ENCODE measurements around the gene MEPE.

DNA sequence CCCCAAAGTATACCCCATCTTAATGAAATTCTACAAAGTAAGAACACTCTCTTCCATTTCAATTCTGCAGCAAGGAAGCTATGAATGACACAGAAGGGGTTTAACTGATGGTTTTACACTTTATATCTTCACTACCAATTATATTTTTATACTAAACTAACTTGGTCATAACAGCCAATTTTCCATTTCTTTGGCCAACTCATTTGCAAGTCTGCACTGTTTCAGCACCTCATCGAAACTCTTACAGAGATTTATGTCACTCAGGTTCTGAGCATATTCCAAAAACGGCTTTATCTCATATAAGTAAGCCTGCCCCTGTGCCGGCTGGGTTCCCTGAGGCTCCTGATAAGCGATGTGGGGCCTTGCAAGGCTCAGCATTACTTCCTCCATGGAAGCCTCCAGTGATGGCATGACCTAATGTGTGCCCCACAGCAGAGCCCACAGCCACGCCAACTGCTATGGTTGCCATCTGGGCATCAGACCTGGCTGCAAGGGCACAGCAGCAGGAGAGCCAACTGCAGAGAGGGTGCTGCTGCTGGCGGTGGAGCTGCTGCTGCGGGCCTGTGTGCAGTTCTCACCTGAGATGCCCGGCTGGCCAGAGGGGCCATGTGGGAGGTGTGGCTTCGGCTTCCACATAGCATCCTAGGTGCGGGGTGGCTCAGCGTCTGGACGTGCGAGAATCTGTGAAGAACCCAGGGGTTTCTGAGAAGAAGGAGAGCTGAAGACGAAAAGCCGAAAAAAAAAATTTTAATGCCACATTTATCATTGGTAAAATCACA lies 46.8 kb upstream of the MEPE start:
- TF ChIP-seq, protein P1, sequence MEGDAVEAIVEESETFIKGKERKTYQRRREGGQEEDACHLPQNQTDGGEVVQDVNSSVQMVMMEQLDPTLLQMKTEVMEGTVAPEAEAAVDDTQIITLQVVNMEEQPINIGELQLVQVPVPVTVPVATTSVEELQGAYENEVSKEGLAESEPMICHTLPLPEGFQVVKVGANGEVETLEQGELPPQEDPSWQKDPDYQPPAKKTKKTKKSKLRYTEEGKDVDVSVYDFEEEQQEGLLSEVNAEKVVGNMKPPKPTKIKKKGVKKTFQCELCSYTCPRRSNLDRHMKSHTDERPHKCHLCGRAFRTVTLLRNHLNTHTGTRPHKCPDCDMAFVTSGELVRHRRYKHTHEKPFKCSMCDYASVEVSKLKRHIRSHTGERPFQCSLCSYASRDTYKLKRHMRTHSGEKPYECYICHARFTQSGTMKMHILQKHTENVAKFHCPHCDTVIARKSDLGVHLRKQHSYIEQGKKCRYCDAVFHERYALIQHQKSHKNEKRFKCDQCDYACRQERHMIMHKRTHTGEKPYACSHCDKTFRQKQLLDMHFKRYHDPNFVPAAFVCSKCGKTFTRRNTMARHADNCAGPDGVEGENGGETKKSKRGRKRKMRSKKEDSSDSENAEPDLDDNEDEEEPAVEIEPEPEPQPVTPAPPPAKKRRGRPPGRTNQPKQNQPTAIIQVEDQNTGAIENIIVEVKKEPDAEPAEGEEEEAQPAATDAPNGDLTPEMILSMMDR (IDR thresholded peaks at IDR 0.05; ENCODE audit: poor library complexity, severe bottlenecking) = no peak
- TF ChIP-seq, protein P2, sequence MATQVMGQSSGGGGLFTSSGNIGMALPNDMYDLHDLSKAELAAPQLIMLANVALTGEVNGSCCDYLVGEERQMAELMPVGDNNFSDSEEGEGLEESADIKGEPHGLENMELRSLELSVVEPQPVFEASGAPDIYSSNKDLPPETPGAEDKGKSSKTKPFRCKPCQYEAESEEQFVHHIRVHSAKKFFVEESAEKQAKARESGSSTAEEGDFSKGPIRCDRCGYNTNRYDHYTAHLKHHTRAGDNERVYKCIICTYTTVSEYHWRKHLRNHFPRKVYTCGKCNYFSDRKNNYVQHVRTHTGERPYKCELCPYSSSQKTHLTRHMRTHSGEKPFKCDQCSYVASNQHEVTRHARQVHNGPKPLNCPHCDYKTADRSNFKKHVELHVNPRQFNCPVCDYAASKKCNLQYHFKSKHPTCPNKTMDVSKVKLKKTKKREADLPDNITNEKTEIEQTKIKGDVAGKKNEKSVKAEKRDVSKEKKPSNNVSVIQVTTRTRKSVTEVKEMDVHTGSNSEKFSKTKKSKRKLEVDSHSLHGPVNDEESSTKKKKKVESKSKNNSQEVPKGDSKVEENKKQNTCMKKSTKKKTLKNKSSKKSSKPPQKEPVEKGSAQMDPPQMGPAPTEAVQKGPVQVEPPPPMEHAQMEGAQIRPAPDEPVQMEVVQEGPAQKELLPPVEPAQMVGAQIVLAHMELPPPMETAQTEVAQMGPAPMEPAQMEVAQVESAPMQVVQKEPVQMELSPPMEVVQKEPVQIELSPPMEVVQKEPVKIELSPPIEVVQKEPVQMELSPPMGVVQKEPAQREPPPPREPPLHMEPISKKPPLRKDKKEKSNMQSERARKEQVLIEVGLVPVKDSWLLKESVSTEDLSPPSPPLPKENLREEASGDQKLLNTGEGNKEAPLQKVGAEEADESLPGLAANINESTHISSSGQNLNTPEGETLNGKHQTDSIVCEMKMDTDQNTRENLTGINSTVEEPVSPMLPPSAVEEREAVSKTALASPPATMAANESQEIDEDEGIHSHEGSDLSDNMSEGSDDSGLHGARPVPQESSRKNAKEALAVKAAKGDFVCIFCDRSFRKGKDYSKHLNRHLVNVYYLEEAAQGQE (IDR thresholded peaks at IDR 0.05; ENCODE audit: borderline replicate concordance) = no peak
- no peak for TF ChIP-seq RAD21 (conservative IDR thresholded peaks at IDR 0.05)
